Retinal pigment epithelial cell (primary cell): Measurements from ENCODE around the gene PROX1.

Experiments
- DNase-seq: peaks from one replicate; pipeline ENCODE4 v3.0.0-alpha.2; 2010; ENCODE audit warnings: low read depth
- H3K4me3 ChIP-seq: 2 replicates; pipeline ENCODE4 v1.5.1; 2011; ENCODE audit warnings: mild to moderate bottlenecking, low read length, control low read depth, moderate library complexity
- CTCF ChIP-seq: conservative IDR thresholded peaks from 2 replicates; pipeline ENCODE4 v1.5.1; 2011; ENCODE audit warnings: low read depth, low read length, control low read depth, inconsistent platforms

The PROX1 gene

DNA sequence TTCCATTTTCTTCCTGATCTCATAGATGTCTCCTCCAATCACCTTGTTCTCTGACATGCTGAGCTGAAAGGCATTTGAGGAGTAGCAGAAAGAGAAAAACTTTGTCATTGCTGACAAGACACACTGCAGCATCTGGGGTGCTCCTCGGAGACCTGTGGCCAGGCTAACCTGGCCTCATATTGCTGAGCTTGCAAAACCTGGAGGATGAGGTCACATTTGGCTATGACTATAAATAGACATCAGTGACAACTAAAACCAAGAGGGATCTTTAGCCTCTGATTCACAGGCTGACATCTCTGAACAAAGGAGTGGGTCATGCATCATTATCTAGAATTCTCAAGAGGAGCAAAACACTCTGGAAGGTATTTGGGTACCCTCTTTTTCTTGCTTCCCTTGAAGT lies 83.7 kb downstream of the PROX1 start:
- no peak overlapping the region for H3K4me3 ChIP-seq
- no peak for TF ChIP-seq CTCF
- no peak for DNase-seq

GRCh38 chr1:214072426-214073157 lies 84.8 kb downstream of the PROX1 start:
- no peak for DNase-seq
- no peak overlapping the region for H3K4me3 ChIP-seq
- TF ChIP-seq CTCF = no peak

DNA sequence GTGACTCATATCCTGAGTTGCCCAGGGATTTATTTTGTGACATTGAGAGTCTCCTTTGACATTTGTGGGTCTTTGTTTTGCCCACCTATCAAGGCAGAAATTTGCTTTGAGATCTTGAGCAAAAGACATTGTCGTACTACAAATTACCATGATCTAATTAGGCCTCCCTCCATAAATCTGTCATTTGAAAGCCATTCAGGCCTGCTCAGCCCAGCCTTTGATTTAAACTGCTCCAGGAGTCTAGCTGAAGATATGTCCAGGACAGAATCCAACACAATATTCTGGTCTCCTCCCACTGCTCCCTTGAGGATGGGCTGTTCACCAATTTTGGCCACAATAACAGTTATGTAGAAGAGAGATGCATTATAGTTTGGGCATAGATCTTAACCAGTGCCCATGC lies 86.7 kb downstream of the PROX1 start:
- no peak for DNase-seq
- no peak overlapping the region for H3K4me3 ChIP-seq
- TF ChIP-seq CTCF = no peak

DNA sequence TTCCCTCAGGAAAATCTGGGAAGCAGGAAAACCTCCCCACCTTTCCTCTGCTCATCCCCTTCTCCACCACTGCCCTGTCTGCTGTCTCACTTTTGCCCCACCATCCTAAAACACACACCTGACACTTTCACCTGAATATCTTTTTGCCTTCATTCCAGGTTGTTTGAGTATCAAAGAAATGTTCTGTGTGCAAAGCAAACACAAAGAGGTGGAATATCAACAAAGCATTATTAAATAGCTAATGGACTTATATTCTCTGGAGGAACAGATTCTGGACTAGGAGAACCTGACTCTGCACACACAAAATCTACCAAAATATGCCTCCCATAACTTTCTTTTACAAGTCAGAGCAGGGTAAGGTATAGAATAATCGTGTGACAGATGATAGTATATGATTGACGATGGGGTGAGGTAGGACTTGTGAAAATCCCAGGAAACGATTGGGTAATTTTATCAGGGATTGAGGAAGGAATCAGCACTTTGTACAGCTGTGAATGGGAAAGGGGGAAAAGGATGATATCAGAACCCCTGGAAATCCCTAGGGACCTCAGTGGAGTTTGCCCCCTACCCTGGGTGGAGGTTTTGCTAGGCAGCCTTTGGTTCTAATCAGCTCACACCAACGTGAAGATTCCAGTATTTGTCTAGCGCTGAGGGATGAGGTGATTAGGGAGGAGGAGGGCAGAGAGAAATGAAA lies 87.7 kb downstream of the PROX1 start:
- TF ChIP-seq CTCF = no peak
- no peak overlapping the region for H3K4me3 ChIP-seq
- DNase-seq = no peak

- TF ChIP-seq CTCF = no peak
- no peak for DNase-seq
- no peak overlapping the region for H3K4me3 ChIP-seq
Observed at GRCh38 chr1:214075999-214076707, 88.4 kb downstream of the PROX1 start.

DNA sequence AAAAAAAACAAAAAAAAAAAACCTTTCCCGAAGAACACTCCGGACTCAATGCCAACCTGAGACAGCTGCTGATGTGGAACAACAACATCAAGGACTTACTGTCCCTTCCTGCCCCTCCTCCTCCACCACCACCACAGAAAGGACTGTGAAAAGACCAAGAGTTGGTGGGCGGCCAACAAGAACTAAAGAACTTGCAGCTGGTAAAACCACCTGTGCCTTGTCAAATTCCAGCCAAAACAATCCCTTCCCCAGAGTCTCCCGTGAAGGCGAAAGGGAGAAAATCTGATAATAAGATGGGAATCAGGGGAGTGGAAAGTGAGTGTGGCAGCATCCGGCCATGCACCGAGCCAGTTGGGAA lies 88.9 kb downstream of the PROX1 start:
- DNase-seq = no peak
- H3K4me3 ChIP-seq = no peak overlapping the region
- TF ChIP-seq CTCF = no peak
